GM12878 (cell line): ENCODE measurements around the gene ARGLU1. TPM values are rescaled to one million over a fixed set of nuclear protein-coding genes. Genes with fewer than 3 reads are reported as not detected.

Source experiments
- ATAC-seq: fragments of 200-7000 bp; cut with Tn5 transposase; 3 replicates; pipeline ENCODE4 v1.9.1; 2020; ENCODE audit warnings: mild to moderate bottlenecking, moderate library complexity
- BruUV-seq: library from RNA; stranded (reverse); fragments of 400-500 nt; replicated peaks from 2 replicates; lab custom pipeline; 2021; lab: Mats Ljungman, UMichigan
- CTCF ChIA-PET: fragments of 300-600 bp; sonication (Branson Sonifier 250); formaldehyde crosslinking; extraction: SDS; loops from one replicate; lab custom pipeline; 2021; ENCODE audit warnings: inconsistent platforms; lab: Yijun Ruan, JAX
- POLR2A ChIA-PET: fragments of 350-600 bp; formaldehyde crosslinking; extraction: SDS; loops from one replicate; lab custom pipeline; 2021; ENCODE audit warnings: inconsistent platforms; lab: Charles Lee
- RAD21 ChIA-PET: fragments of 300-600 bp; sonication (Branson Sonifier 250); formaldehyde crosslinking; loops from one replicate; lab custom pipeline; 2023; ENCODE audit warnings: antibody characterized with exemption; ENCODE audit not compliant: unreplicated experiment; lab: Charles Lee
- SMC1A ChIA-PET: fragments of 300-600 bp; sonication (Branson Sonifier 250); formaldehyde crosslinking; loops from one replicate; lab custom pipeline; 2023; ENCODE audit not compliant: unreplicated experiment, uncharacterized antibody; lab: Charles Lee
- DNase-seq: peaks from one replicate; pipeline ENCODE4 v3.0.0-alpha.2; 2011; ENCODE audit warnings: low read depth, low spot score
- FAIRE-seq: peaks from 3 replicates; lab custom pipeline; 2011; peaks lifted over from hg19 to GRCh38; lab: Jason Lieb, UNC
- H2AFZ ChIP-seq: 2 replicates; pipeline ENCODE4 v1.6.0; 2011; ENCODE audit warnings: low read depth, low read length, control low read depth; ENCODE audit not compliant: control insufficient read depth
- H3K27ac ChIP-seq: 2 replicates; pipeline ENCODE4 v1.5.1; 2011; ENCODE audit warnings: control low read depth; ENCODE audit not compliant: control insufficient read depth, insufficient read depth
- H3K27me3 ChIP-seq, 2 experiments: replicated peaks in 1 of 2; 2 replicates each; pipeline versions ENCODE4 v1.6.0 to v1.6.1; 2011; ENCODE audit warnings: low read length in 1 of 2; ENCODE audit not compliant: control insufficient read depth in 2 of 2, insufficient read depth in 2 of 2
- H3K36me3 ChIP-seq, 2 experiments: 2 replicates each; pipeline ENCODE4 v1.5.1; 2011; ENCODE audit warnings: low read length in 1 of 2; ENCODE audit not compliant: control insufficient read depth in 2 of 2, insufficient read depth in 2 of 2
- H3K4me1 ChIP-seq: 2 replicates; pipeline ENCODE4 v1.6.1; 2011; ENCODE audit warnings: mild to moderate bottlenecking, low read length, moderate library complexity, mixed read lengths; ENCODE audit not compliant: control insufficient read depth, insufficient read depth
- H3K4me2 ChIP-seq: 2 replicates; pipeline ENCODE4 v1.6.0; 2011; ENCODE audit warnings: control low read depth; ENCODE audit not compliant: control insufficient read depth, insufficient read depth
- H3K4me3 ChIP-seq: fragments of 200-600 bp; sonication (generic); 2 replicates; pipeline ENCODE4 v1.5.1; 2016
- H3K79me2 ChIP-seq: 2 replicates; pipeline ENCODE4 v1.6.0; 2011; ENCODE audit warnings: low read length; ENCODE audit not compliant: control insufficient read depth, insufficient read depth
- H3K9ac ChIP-seq: 2 replicates; pipeline ENCODE4 v1.8.0; 2011; ENCODE audit warnings: low read length, control low read depth, mixed read lengths; ENCODE audit not compliant: control insufficient read depth, insufficient read depth
- H3K9me3 ChIP-seq: replicated peaks from 3 replicates; pipeline ENCODE4 v1.5.1; 2011; ENCODE audit warnings: mild to moderate bottlenecking, low read length; ENCODE audit not compliant: control insufficient read depth, insufficient read depth
- H4K20me1 ChIP-seq: 2 replicates; pipeline ENCODE4 v1.6.0; 2011; ENCODE audit not compliant: control insufficient read depth, insufficient read depth
- EZH2 ChIP-seq: IDR thresholded peaks from 2 replicates; pipeline ENCODE4 v1.6.1; 2012; ENCODE audit warnings: low read depth, mild to moderate bottlenecking, control low read depth, inconsistent platforms, low read length, borderline replicate concordance; ENCODE audit not compliant: control insufficient read depth
- IKZF2 ChIP-seq, 2 experiments: fragments of 450-650 bp; IDR thresholded peaks; 2 replicates each; pipeline ENCODE4 v1.6.1; 2017; ENCODE audit warnings: mild to moderate bottlenecking in 2 of 2, moderate library complexity in 2 of 2
- MAX ChIP-seq: IDR thresholded peaks from 2 replicates; pipeline ENCODE4 v1.6.1; 2012; ENCODE audit warnings: low read depth, low read length, improper control_type of control experiment
- MXI1 ChIP-seq: fragments of 150-350 bp; IDR thresholded peaks from 2 replicates; pipeline ENCODE4 v1.6.1; 2011; ENCODE audit warnings: low read depth, mild to moderate bottlenecking, inconsistent platforms, low read length, improper control_type of control experiment
- NFYB ChIP-seq: IDR thresholded peaks from 2 replicates; pipeline ENCODE4 v1.6.1; 2011; ENCODE audit warnings: low read depth, mild to moderate bottlenecking, low read length, improper control_type of control experiment, moderate library complexity; ENCODE audit not compliant: insufficient read depth
- RFX5 ChIP-seq: IDR thresholded peaks from 2 replicates; pipeline ENCODE4 v1.6.1; 2011; ENCODE audit warnings: low read depth, low read length, improper control_type of control experiment
- SMARCA5 ChIP-seq: fragments of 450-650 bp; IDR thresholded peaks from 2 replicates; pipeline ENCODE4 v1.6.1; 2017; ENCODE audit warnings: mild to moderate bottlenecking
- TBL1XR1 ChIP-seq: IDR thresholded peaks from 2 replicates; pipeline ENCODE4 v1.6.1; 2012; ENCODE audit warnings: low read depth, low read length, improper control_type of control experiment
- WGBS: methylation state at CpG from one replicate; pipeline ENCODE4 v1.1.6; 2016; ENCODE audit warnings: low lambda C conversion rate; ENCODE audit not compliant: insufficient replicate concordance, insufficient coverage; ENCODE audit errors: missing lambda C conversion rate; 5-methylcytosine and 5-hydroxymethylcytosine counted together
- in situ Hi-C: fragments of 300-500 bp; cut with MboI; formaldehyde crosslinking; loops from 9 replicates; pipeline ENCODE4 v1.14.3; 2018; ENCODE audit warnings: mixed read lengths
- intact Hi-C: fragments of 100-400 bp; cut with micrococcal nuclease; formaldehyde crosslinking; loops from one replicate; pipeline ENCODE4 v1.14.2; 2022; ENCODE audit not compliant: unreplicated experiment
- polyA plus RNA-seq, 11 experiments: library from polyadenylated mRNA; depleted of rRNA in 4 of 11; unstranded in 6 of 11; stranded (reverse) in 5 of 11; fragments of >200 nt; fragmentation: Nextera tagmentation in 4 of 11; fragmentation: Illumina TruSeq in 1 of 11; extraction: Ambion mirVana in 4 of 11; extraction: Trizol in 1 of 11; gene quantifications; 1 replicate in 1 of 11; 2 replicates in 10 of 11; pipeline versions ENCODE4 v1.2.1 to v1.2.3, GENCODE V29; 2011 to 2016; ENCODE audit warnings: inconsistent platforms in 2 of 11, missing spikeins in 2 of 11, low read depth in 1 of 11
- total RNA-seq, 4 experiments: library from RNA; depleted of rRNA in 3 of 4; stranded (reverse); fragments of >200 nt in 3 of 4; fragmentation: Illumina TruSeq in 1 of 4; extraction: Trizol in 1 of 4; gene quantifications; 2 replicates each; pipeline versions ENCODE4 v1.2.1 to v1.2.3, GENCODE V29; 2013 to 2021

The ARGLU1 gene
- total and polyA plus RNA-seq, 10 of the 15 experiments (the other 5 are each of a cell fraction or from before 2014, with no cell fraction given): 47.1 to 197 (median 98.3) TPM

GRCh38 chr13:106586648-106587166 is 18.8 kb upstream of the ARGLU1 start:
- no peak overlapping the region for H3K27ac ChIP-seq
- TF ChIP-seq SMARCA5 (no peak), IKZF2 (IDR thresholded peaks at IDR 0.05) (no peak), EZH2 (no peak), TBL1XR1 (no peak), RFX5 (no peak), MXI1 (no peak), NFYB (no peak), MAX (no peak)
- H3K4me1 ChIP-seq: no peaks in the 10 kb centered on the region
- SMC1A ChIA-PET: interaction anchor here (1.0 kb wide), 1 partner anchor 59 kb away, joined by 3 read pairs; no protein-coding TSS in a partner anchor
- no peaks in the 10 kb centered on the region for H3K36me3 ChIP-seq
- in situ Hi-C loops (no loop called here), intact Hi-C loops (no loop called here)
- no peak for FAIRE-seq
- no peak overlapping the region for H3K9ac ChIP-seq
- H2AFZ ChIP-seq: no peak overlapping the region
- RAD21 ChIA-PET: no interaction called here
- H3K9me3 ChIP-seq: peaks cover 2% of the 10 kb centered on the region; the same call in 2 of the 3 replicates
- H4K20me1 ChIP-seq: no peaks in the 10 kb centered on the region
- no peak overlapping the region for H3K4me3 ChIP-seq
- no peaks in the 10 kb centered on the region for H3K27me3 ChIP-seq
- H3K4me2 ChIP-seq: no peak overlapping the region
- H3K79me2 ChIP-seq: no peaks in the 10 kb centered on the region
- ATAC-seq: no peak
- CTCF ChIA-PET: no interaction called here
- POLR2A ChIA-PET: no interaction called here
- 45% methylated on average over 4 of the region's 4 CpGs for WGBS
- DNase-seq: no peak
- BruUV-seq: no TSS peak
